ENCODE results near the gene PPHLN1. TPM values are rescaled to one million over a fixed set of nuclear protein-coding genes. Genes with fewer than 3 reads are reported as not detected.

Gene PPHLN1
- total and polyA plus RNA-seq, 8 donors = 42.2 to 75.2 (median 65.6) TPM

GRCh38 chr12:42482748-42483520, 157.0 kb downstream of the PPHLN1 start:
- Histone ChIP-seq H3K9me3 (no peaks in the 10 kb centered on the region), H3K36me3 (no peaks in the 10 kb centered on the region), H3K4me1 (peaks cover 16 to 29% of the 10 kb centered on the region in 2 donors), H3K4me3 (peak overlapping the region; percentile 60 to 83), H3K27ac (peak overlapping the region; percentile 82 to 91), H3K27me3 (peaks cover 0 to 46% of the 10 kb centered on the region in 2 donors)
- ATAC-seq (peak; percentile 93), DNase-seq (peak; percentile 71 to 91 (median 88))
- TF ChIP-seq CTCF (IDR thresholded peaks at IDR 0.05) = peak; percentile 76 to 85
- intact Hi-C loops (cut with DNase I) = no loop called here

GRCh38 chr12:42483521-42483790, 157.5 kb downstream of the PPHLN1 start:
- Histone ChIP-seq H3K4me1 (peaks cover 16 to 29% of the 10 kb centered on the region in 2 donors), H3K36me3 (no peaks in the 10 kb centered on the region), H3K27me3 (peaks cover 0 to 46% of the 10 kb centered on the region in 2 donors), H3K9me3 (no peaks in the 10 kb centered on the region), H3K27ac (peak overlapping the region; percentile 82 to 91), H3K4me3 (peak overlapping the region; percentile 60 to 83)
- no peak for TF ChIP-seq CTCF (IDR thresholded peaks at IDR 0.05)
- intact Hi-C loops (cut with DNase I) = no loop called here
- peak in 3 of 4 donors; percentile 38 to 71 (median 68) for DNase-seq
- ATAC-seq = peak; percentile 43

- no peak overlapping the region for H3K4me3 ChIP-seq
- peaks cover 16 to 29% of the 10 kb centered on the region in 2 donors for H3K4me1 ChIP-seq
- intact Hi-C loops (cut with DNase I) = loop anchor here in 1 of 2 donors (5.0 kb wide), 1 partner anchor 82 kb away; no protein-coding TSS in a partner anchor
- H3K9me3 ChIP-seq = no peaks in the 10 kb centered on the region
- DNase-seq = no peak
- H3K36me3 ChIP-seq = no peaks in the 10 kb centered on the region
- H3K27ac ChIP-seq = no peak overlapping the region
- H3K27me3 ChIP-seq = peaks cover 0 to 46% of the 10 kb centered on the region in 2 donors
- ATAC-seq = no peak
- no peak for TF ChIP-seq CTCF (IDR thresholded peaks at IDR 0.05)
These were observed 159.0 kb downstream of the PPHLN1 start for GRCh38 chr12:42484996-42485395.

GRCh38 chr12:42485823-42486222, 159.9 kb downstream of the PPHLN1 start:
- Histone ChIP-seq H3K4me1 (peaks cover 10 to 29% of the 10 kb centered on the region in 2 donors), H3K27ac (no peak overlapping the region), H3K9me3 (no peaks in the 10 kb centered on the region), H3K36me3 (no peaks in the 10 kb centered on the region), H3K4me3 (no peak overlapping the region), H3K27me3 (peaks cover 0 to 46% of the 10 kb centered on the region in 2 donors)
- no peak for TF ChIP-seq CTCF (IDR thresholded peaks at IDR 0.05)
- ATAC-seq (no peak), DNase-seq (no peak)
- intact Hi-C loops (cut with DNase I) = loop anchor here in 1 of 2 donors (5.0 kb wide), 1 partner anchor 81 kb away; no protein-coding TSS in a partner anchor

- intact Hi-C loops (cut with DNase I) = loop anchor here in 1 of 2 donors (5.0 kb wide), 1 partner anchor 81 kb away; no protein-coding TSS in a partner anchor
- DNase-seq = no peak
- H3K9me3 ChIP-seq = no peaks in the 10 kb centered on the region
These were observed 160.4 kb downstream of the PPHLN1 start for GRCh38 chr12:42486407-42486806.

More at GRCh38 chr12:42486407-42486806, 160.4 kb downstream of the PPHLN1 start:
- Histone ChIP-seq H3K36me3 (no peaks in the 10 kb centered on the region), H3K27ac (no peak overlapping the region), H3K4me1 (peaks cover 4 to 24% of the 10 kb centered on the region in 2 donors), H3K4me3 (no peak overlapping the region), H3K27me3 (peaks cover 0 to 46% of the 10 kb centered on the region in 2 donors)
- no peak for TF ChIP-seq CTCF (IDR thresholded peaks at IDR 0.05)
- no peak for ATAC-seq

All from left lung (tissue), 10 donors.